ENCODE measurements around the gene OR6X1. TPM values are rescaled to one million over a fixed set of nuclear protein-coding genes. Genes with fewer than 3 reads are reported as not detected.

Gene OR6X1
- not detected in 2 replicates for total RNA-seq

GRCh38 chr11:123754101-123754568 lies at the start of gene OR6X1:
TSS of gene OR6X1 (minus strand) at chr11:123754518. CDS start at chr11:123754518, 0 bp downstream.

GRCh38 chr11:123741159-123742030 lies 12.9 kb downstream of the OR6X1 start, which contains the start of gene ZNF202:
TSS of gene ZNF202 (minus strand) at chr11:123741660. CDS start at chr11:123730888, 10,772 bp downstream.

Other genes starting within 250 kb of the OR6X1 start
- under 0.01 and 0.12 TPM in 2 replicates for gene SCN3B, start 99.9 kb downstream of the OR6X1 start, total RNA-seq
- 10.2 and 11.4 TPM in 2 replicates for gene ZNF202, start 12.9 kb downstream of the OR6X1 start, total RNA-seq
- gene OR6M1, start 51.8 kb upstream of the OR6X1 start, total RNA-seq = not detected in 2 replicates
- gene TMEM225, start 131.2 kb upstream of the OR6X1 start, total RNA-seq = not detected in 2 replicates
- not detected in 2 replicates for gene OR8D4, start 147.6 kb upstream of the OR6X1 start, total RNA-seq
- gene OR4D5, start 185.1 kb upstream of the OR6X1 start, total RNA-seq = not detected in 2 replicates
- gene OR6T1, start 189.3 kb upstream of the OR6X1 start, total RNA-seq = not detected in 2 replicates
- not detected in 2 replicates for gene OR10S1, start 223.3 kb upstream of the OR6X1 start, total RNA-seq
- gene OR10G6, start 240.6 kb upstream of the OR6X1 start, total RNA-seq = not detected in 2 replicates

Measured in uterine smooth muscle cell (primary cell).